NCI-H2107 (cell line): ENCODE measurements around the gene SPA17.

Experiments
- DNase-seq: peaks from one replicate; lab custom pipeline; 2025; lab: John Stamatoyannopoulos, UW

Gene SPA17

DNA sequence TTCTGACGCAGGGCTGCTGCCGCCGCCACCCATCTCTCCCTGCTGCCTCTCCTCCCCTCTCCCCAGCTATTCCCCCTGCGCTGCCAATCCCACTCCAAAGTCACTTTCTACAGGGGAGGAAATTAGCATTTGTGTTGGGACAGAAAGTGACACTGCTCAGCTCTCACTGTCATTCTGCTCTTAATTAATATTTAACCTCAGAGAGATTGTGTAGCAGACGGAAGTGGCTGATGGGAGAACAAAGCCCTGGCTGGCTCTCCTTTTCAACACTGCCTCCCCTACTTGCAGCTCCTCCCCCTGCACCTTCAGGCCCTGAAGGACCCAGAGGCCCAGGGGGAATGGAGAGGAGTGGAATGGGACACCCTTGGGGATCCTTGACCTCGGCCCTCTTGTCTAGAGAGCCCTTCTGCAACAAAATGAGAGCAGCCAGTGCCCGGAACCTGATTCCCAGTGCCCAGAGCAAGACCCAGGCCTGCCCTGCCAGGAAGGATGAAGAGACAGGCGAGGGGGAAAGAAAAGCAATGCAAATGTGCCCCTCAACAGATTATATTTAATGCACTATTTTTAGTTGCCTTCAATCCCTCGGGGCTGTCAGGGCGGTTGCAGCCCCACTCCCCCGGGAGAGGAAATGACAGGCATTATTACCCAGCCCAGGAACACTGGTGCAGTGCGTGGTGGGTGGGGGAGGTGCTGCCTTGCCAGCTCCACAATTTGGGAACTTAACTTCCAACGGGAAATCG lies 51.4 kb downstream of the SPA17 start:
- no peak for DNase-seq

DNA sequence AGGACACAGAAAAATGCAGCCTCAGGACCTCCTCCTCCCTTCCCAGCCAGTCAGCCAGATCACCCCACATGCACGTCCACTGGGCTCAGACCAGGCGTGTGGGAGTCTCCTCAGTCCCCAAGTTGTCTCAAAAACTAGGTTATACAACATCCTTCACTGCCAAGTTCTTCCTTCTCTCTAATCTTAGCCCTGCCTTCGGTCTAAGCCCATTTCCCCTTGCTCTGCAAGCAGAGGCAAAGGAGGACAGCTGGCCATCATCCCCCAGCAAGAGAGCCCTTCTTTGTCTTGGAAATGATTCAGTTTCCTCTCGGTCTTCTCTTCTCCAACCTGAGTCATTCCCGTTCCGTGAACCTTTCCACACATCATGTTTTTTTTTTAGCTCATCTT lies 52.0 kb downstream of the SPA17 start:
- no peak for DNase-seq

DNA sequence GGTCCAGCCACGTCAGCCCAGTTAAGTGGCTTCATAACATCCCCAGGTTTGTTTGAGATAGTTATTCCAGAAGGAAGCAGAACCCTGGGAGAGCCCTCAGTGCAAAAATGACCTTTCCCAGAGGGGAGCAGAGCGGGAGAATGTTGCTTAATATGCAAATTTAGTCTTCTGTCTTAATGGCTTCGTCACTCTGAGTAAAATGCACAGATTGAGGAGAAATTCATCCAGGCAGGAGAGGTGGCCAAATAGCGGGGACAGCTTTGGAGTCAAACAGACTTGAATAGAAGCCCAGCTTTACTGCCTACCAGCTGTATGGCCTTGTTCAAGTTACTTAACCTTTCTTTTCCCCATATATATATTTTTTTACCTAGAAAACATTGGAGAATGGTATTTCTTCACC lies 53.8 kb downstream of the SPA17 start:
- no peak for DNase-seq

DNA sequence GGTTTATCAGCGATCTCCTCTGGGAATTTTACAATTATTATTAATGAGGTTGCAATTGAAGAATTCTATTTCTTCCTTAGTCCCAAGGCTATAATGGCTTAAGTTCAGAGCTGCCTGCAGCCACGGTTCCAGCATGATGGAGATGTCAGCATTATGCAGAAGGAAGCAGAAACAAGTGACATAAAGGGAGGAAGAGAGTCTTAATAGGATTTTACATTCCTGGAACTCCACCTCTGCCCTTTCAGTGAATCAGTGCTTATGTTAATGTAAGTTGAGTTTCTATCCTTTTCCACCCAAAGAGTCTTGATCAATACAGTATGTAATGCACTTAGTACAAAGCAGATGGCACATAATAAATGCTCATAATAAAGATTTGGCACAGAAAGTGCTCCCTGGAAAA lies 54.4 kb downstream of the SPA17 start:
- DNase-seq, result no peak

GRCh38 chr11:124729571-124729970 lies 55.9 kb downstream of the SPA17 start:
- no peak for DNase-seq

- DNase-seq, result no peak
Observed at GRCh38 chr11:124732230-124732629, 58.5 kb downstream of the SPA17 start.

- no peak for DNase-seq
Observed at GRCh38 chr11:124736736-124737135, 63.0 kb downstream of the SPA17 start.

GRCh38 chr11:124737638-124738305 lies 64.1 kb downstream of the SPA17 start:
- DNase-seq, result no peak

- DNase-seq, result no peak
Observed at GRCh38 chr11:124738713-124739478, 65.2 kb downstream of the SPA17 start.

DNA sequence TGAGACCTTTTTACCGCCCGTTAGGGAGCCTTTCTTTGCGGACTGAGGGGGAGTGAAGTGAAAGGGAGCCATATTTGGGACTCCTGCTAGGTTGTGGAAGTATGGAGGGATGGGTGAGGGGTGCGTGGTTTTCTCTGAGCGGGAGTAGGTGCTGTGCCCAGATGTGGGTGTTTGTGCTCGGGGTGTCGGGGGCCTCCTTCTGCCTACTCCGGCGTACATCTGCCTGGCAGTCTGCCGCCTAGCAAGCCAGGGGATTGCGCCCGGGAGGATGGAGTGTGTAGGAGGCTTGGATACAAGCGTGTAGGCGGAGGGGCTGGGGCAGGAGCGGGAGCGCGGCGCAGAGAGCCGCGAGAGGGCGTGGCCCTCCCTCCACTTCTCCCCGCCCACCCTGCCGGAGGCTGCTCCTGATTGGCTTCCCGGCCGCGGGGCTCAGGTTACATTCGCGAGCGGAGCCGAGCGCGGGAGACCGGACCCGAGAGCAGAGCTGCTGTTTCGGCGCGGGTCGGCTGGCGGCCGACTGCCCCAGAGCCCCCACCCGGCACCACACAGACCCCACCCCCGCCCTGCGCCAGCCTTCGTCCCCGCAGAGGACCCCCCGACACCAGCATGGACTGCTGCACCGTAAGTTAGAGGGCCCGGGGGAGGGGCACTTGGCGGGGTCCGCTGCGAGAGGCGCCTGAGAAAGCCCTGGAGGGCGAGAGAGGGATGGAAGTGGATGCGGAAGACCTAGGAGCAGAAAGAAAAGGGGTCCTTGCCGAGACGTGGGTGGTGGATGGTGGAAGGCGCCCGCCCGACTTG lies 66.0 kb downstream of the SPA17 start, which contains the start of gene NRGN:
TSS of gene NRGN (plus strand) at position 464 of the 798 bp plus-strand sequence. CDS start at position 607, 143 bp downstream.
- no peak for DNase-seq

DNA sequence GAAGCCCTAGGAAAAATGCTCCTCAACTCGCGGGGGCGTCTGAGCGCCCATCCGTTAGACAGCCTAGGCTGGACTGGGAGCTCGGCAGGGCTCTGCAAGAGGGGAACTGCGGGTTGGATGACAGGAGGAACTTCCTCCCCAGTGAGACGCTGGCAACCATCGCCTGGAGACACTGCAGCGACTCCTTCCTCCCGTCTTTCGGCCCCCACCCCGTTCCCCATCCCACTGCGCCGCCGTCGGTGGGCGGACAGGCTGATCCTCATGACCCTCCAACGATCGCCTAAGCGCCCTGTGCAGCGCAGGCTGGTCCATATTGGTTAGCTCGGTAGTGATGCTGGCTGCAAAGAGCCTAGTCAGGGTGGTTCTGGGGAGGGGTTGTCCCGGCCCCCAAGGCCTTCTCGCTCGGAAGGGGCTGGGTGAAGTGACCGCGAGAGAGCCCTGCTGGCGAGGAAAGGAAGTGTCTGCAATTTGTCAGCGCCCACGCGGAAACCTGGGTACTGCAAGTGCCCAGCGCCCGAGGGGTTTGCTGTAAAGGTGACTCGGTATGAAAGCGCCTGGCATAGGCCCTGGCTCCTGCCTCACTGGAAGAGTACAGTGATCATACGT lies 66.7 kb downstream of the SPA17 start:
- no peak for DNase-seq

- no peak for DNase-seq
Observed at GRCh38 chr11:124742555-124742954, 68.9 kb downstream of the SPA17 start.

GRCh38 chr11:124743050-124743449 lies 69.3 kb downstream of the SPA17 start:
- no peak for DNase-seq

DNA sequence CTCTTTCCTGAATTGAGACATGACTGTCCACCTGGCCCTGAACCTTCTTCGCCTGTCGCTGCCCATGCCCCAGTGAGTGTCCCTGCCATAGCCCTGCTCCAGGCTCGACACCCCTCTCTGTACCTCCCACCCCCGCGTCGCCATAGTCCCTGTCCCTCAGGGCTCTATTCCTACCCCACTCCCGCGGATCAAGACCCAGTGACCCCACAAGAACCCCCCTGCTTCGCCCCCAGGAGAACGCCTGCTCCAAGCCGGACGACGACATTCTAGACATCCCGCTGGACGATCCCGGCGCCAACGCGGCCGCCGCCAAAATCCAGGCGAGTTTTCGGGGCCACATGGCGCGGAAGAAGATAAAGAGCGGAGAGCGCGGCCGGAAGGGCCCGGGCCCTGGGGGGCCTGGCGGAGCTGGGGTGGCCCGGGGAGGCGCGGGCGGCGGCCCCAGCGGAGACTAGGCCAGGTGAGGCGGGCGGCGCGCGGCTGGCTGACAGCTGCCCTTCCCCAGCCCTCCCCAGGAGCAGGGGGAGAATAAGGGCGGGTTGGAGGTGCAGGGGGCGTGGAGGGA lies 71.6 kb downstream of the SPA17 start:
- DNase-seq, result no peak

GRCh38 chr11:124745835-124746620 lies 72.3 kb downstream of the SPA17 start:
- no peak for DNase-seq

DNA sequence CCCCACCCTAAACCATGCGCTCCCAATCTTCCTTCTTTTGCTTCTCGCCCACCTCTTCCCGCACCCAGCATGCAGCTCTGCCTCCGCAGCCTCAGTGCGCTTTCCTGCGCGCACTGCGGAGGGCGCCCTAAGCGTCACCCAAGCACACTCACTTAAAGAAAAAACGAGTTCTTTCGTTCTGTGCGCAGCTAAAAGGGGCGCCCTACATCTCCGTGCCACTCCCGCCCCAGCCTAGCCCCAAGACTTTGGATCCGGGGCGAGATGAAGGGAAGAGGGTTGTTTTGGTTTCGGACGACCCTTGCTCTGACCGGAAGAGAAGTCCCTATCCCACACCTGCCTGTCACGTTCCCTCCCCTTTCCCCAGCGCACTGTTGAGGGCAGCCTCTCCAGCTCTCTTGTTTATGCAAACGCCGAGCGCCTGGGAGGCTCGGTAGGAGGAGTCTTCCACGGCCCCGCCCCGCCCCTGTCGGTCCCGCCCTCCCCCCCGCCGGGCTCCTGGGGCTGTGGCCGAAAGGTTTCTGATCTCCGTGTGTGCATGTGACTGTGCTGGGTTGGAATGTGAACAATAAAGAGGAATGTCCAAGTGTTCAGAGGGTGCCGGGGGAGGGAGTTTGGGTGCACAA lies 73.0 kb downstream of the SPA17 start:
- no peak for DNase-seq
